HCT116 (cell line): Measurements from ENCODE around the gene THSD7A. TPM values are rescaled to one million over a fixed set of nuclear protein-coding genes. Genes with fewer than 3 reads are reported as not detected.

Source experiments
- ATAC-seq: fragments of 200-7000 bp; cut with Tn5 transposase; 2 replicates; pipeline ENCODE4 v1.9.1; 2020; ENCODE audit warnings: mild to moderate bottlenecking, moderate library complexity
- BruUV-seq: library from RNA; stranded (reverse); fragments of 400-500 nt; replicated peaks from 2 replicates; lab custom pipeline; 2021; lab: Mats Ljungman, UMichigan
- CTCF ChIA-PET: fragments of 300-600 bp; sonication (Branson Sonifier 250); formaldehyde crosslinking; loops from one replicate; lab custom pipeline; 2021; ENCODE audit warnings: antibody characterized with exemption; lab: Charles Lee
- POLR2A ChIA-PET: fragments of 300-600, 350-600 bp; sonication (Branson Sonifier 250); formaldehyde crosslinking; loops from one replicate; lab custom pipeline; 2021; ENCODE audit warnings: antibody characterized with exemption; lab: Charles Lee
- RAD21 ChIA-PET, 2 experiments: fragments of 300-600 bp; sonication (Branson Sonifier 250); formaldehyde crosslinking; loops; one replicate each; lab custom pipeline; 2023; ENCODE audit warnings: low total read pairs in 2 of 2; ENCODE audit not compliant: uncharacterized antibody in 2 of 2, unreplicated experiment in 2 of 2, low non-redundant PET in 1 of 2; lab: Charles Lee
- DNase-seq: peaks from one replicate; pipeline ENCODE4 v3.0.0-alpha.2; 2010; ENCODE audit warnings: low read depth, low spot score
- H2AFZ ChIP-seq: fragments of 200-600 bp; shearing (Covaris generic), sonication (generic); 2 replicates; pipeline ENCODE4 v1.6.1; 2017; ENCODE audit warnings: low read depth, mixed run types, mixed read lengths, antibody characterized with exemption, low read length; ENCODE audit not compliant: poor library complexity, severe bottlenecking
- H3K27ac ChIP-seq: 2 replicates; pipeline ENCODE4 v1.5.1; 2012; ENCODE audit warnings: low read depth, low read length
- H3K27me3 ChIP-seq: fragments of 200-600 bp; sonication (generic); 2 replicates; pipeline ENCODE4 v1.6.1; 2016; ENCODE audit warnings: mixed run types, low read length, mixed read lengths; ENCODE audit not compliant: insufficient read depth
- H3K36me3 ChIP-seq, 2 experiments: fragments of 200-500 bp in 1 of 2; fragments of 200-600 bp in 1 of 2; sonication (Bioruptor generic) in 1 of 2; sonication (generic) in 1 of 2; 2 replicates each; pipeline versions ENCODE4 v1.5.1 to v1.6.1; 2014 to 2016; ENCODE audit warnings: low read length in 2 of 2, inconsistent platforms in 1 of 2, mixed read lengths in 1 of 2, mixed run types in 1 of 2; ENCODE audit not compliant: insufficient read depth in 2 of 2, control insufficient read depth in 1 of 2
- H3K4me1 ChIP-seq, 2 experiments: fragments of 200-600 bp in 1 of 2; sonication (generic) in 1 of 2; 2 replicates each; pipeline versions ENCODE4 v1.5.1 to v1.6.1; 2012 to 2017; ENCODE audit warnings: low read length in 2 of 2, inconsistent platforms in 1 of 2, mild to moderate bottlenecking in 1 of 2, mixed read lengths in 1 of 2, mixed run types in 1 of 2, moderate library complexity in 1 of 2; ENCODE audit not compliant: insufficient read depth in 2 of 2, control insufficient read depth in 1 of 2
- H3K4me2 ChIP-seq: fragments of 200-600 bp; sonication (generic); 2 replicates; pipeline ENCODE4 v1.6.1; 2017; ENCODE audit warnings: mixed run types, low read length, mixed read lengths
- H3K4me3 ChIP-seq, 2 experiments: fragments of 200-600 bp in 1 of 2; sonication (generic) in 1 of 2; replicated peaks in 1 of 2; 2 replicates each; pipeline ENCODE4 v1.5.1; 2011 to 2016; ENCODE audit warnings: low read length in 2 of 2, control low read depth in 1 of 2, low read depth in 1 of 2, mild to moderate bottlenecking in 1 of 2, mixed read lengths in 1 of 2, mixed run types in 1 of 2
- H3K79me2 ChIP-seq: fragments of 200-600 bp; sonication (generic); 2 replicates; pipeline ENCODE4 v1.6.1; 2017; ENCODE audit warnings: mild to moderate bottlenecking, mixed run types, low read length, moderate library complexity, mixed read lengths; ENCODE audit not compliant: insufficient read depth
- H3K9ac ChIP-seq: fragments of 200-600 bp; sonication (generic); 2 replicates; pipeline ENCODE4 v1.6.1; 2016; ENCODE audit warnings: low read length, mixed read lengths
- H3K9me2 ChIP-seq: fragments of 200-600 bp; sonication (generic), shearing (Covaris generic); 2 replicates; pipeline ENCODE4 v1.6.1; 2017; ENCODE audit warnings: mixed run types, mild to moderate bottlenecking, moderate library complexity; ENCODE audit not compliant: insufficient read depth
- H3K9me3 ChIP-seq, 2 experiments: fragments of 200-500 bp in 1 of 2; fragments of 200-600 bp in 1 of 2; sonication (Bioruptor generic) in 1 of 2; sonication (generic) in 1 of 2; 2 replicates each; pipeline ENCODE4 v1.6.1; 2014 to 2017; ENCODE audit warnings: low read length in 2 of 2, mixed read lengths in 2 of 2, inconsistent platforms in 1 of 2, low read depth in 1 of 2, mild to moderate bottlenecking in 1 of 2, mixed run types in 1 of 2, moderate library complexity in 1 of 2; ENCODE audit not compliant: control insufficient read depth in 1 of 2, insufficient read depth in 1 of 2
- H4K20me1 ChIP-seq: fragments of 200-600 bp; sonication (generic), shearing (Covaris generic); 2 replicates; pipeline ENCODE4 v1.6.1; 2017; ENCODE audit warnings: mixed run types, mild to moderate bottlenecking, moderate library complexity; ENCODE audit not compliant: insufficient read depth
- CBX3 ChIP-seq: IDR thresholded peaks from 2 replicates; pipeline ENCODE4 v1.6.1; 2012; ENCODE audit warnings: low read depth
- CEBPB ChIP-seq: IDR thresholded peaks from 2 replicates; pipeline ENCODE4 v1.6.1; 2012; ENCODE audit warnings: low read depth
- EGR1 ChIP-seq: IDR thresholded peaks from 2 replicates; pipeline ENCODE4 v1.6.1; 2012; ENCODE audit warnings: low read depth
- ELF1 ChIP-seq: IDR thresholded peaks from 2 replicates; pipeline ENCODE4 v1.6.1; 2012; ENCODE audit warnings: low read depth, borderline replicate concordance
- EZH2 ChIP-seq: fragments of 200-600 bp; sonication (generic); IDR thresholded peaks from 2 replicates; pipeline ENCODE4 v1.6.1; 2017; ENCODE audit warnings: antibody characterized with exemption, mixed run types
- EZH2phosphoT487 ChIP-seq: fragments of 200-600 bp; IDR thresholded peaks from 2 replicates; pipeline ENCODE4 v1.6.1; 2018; ENCODE audit warnings: antibody characterized with exemption, borderline replicate concordance
- RAD21 ChIP-seq: IDR thresholded peaks from 2 replicates; pipeline ENCODE4 v1.6.1; 2012; ENCODE audit warnings: low read depth, mild to moderate bottlenecking
- SIN3A ChIP-seq: IDR thresholded peaks from 2 replicates; pipeline ENCODE4 v1.6.1; 2012; ENCODE audit warnings: low read depth
- SP1 ChIP-seq: IDR thresholded peaks from 2 replicates; pipeline ENCODE4 v1.6.1; 2012; ENCODE audit warnings: low read depth
- SRF ChIP-seq: IDR thresholded peaks from 2 replicates; pipeline ENCODE4 v1.6.1; 2012; ENCODE audit warnings: low read depth
- YY1 ChIP-seq: IDR thresholded peaks from 2 replicates; pipeline ENCODE4 v1.6.1; 2011; ENCODE audit warnings: low read length, low read depth, moderate library complexity, mild to moderate bottlenecking; ENCODE audit not compliant: insufficient replicate concordance; ENCODE audit errors: extremely low read depth
- ZFX ChIP-seq: fragments of 450-650 bp; IDR thresholded peaks from 2 replicates; pipeline ENCODE4 v1.6.1; 2017
- ZNF274 ChIP-seq: fragments of 200-500 bp; sonication (Bioruptor generic); IDR thresholded peaks from 2 replicates; pipeline ENCODE4 v1.6.1; 2014; ENCODE audit warnings: mild to moderate bottlenecking, low read depth, low read length, inconsistent platforms
- intact Hi-C: fragments of 100-400 bp; cut with micrococcal nuclease; formaldehyde crosslinking; loops from 2 replicates; pipeline ENCODE4 v1.10.0; 2022
- total RNA-seq: library from RNA; stranded (reverse); gene quantifications from one replicate; pipeline ENCODE4 v1.2.1, GENCODE V29; 2021; ENCODE audit not compliant: unreplicated experiment
- TF ChIP-seq, protein P1 (sequence below): IDR thresholded peaks from 2 replicates; pipeline ENCODE4 v1.6.1; 2012
- TF ChIP-seq, protein P2 (sequence below): IDR thresholded peaks from 2 replicates; pipeline ENCODE4 v1.6.1; 2011; ENCODE audit warnings: mild to moderate bottlenecking, low read length, moderate library complexity; ENCODE audit not compliant: insufficient replicate concordance; ENCODE audit errors: extremely low read depth
- TF ChIP-seq, protein P3 (sequence below): IDR thresholded peaks from 2 replicates; pipeline ENCODE4 v1.6.1; 2012; ENCODE audit warnings: low read depth
- TF ChIP-seq, protein P4 (sequence below): IDR thresholded peaks from 2 replicates; pipeline ENCODE4 v1.6.1; 2012

The THSD7A gene
- total RNA-seq, 1 experiment from 2014 or later = 0.05 TPM

DNA sequence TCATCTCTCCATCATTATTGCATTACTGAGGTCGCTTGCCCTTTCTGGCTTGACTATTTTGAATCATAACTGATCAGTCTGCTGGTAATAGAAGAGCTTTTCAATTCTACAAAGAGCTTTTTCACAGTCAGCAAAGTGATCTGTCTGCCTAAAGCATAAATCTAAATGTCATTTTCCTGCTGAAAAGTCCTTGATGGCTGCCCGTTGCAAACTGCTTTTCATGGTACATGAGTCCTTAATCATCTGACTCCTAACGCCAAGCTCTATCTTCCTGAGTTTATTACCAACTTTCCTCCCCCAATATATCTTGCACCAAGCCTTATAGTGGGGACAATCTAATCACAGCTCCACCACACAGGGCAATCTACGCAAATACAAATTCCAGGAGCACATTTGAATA, 39.8 kb downstream of the THSD7A start:
- ChIA-PET RAD21 (no interaction called here), CTCF (no interaction called here), POLR2A (no interaction called here)
- BruUV-seq = no TSS peak
- DNase-seq = no peak
- Histone ChIP-seq H4K20me1 (no peaks in the 10 kb centered on the region), H3K9me3 (no peaks in the 10 kb centered on the region), H3K36me3 (no peaks in the 10 kb centered on the region), H3K4me3 (no peak overlapping the region), H3K9me2 (no peaks in the 10 kb centered on the region), H3K4me1 (no peaks in the 10 kb centered on the region), H3K4me2 (no peak overlapping the region), H3K27me3 (no peaks in the 10 kb centered on the region), H3K9ac (no peak overlapping the region), H3K79me2 (no peaks in the 10 kb centered on the region), H3K27ac (no peak overlapping the region), H2AFZ (no peak overlapping the region)
- TF ChIP-seq ELF1 (no peak), SRF (no peak)
- intact Hi-C loops = no loop called here
- no peak for ATAC-seq

DNA sequence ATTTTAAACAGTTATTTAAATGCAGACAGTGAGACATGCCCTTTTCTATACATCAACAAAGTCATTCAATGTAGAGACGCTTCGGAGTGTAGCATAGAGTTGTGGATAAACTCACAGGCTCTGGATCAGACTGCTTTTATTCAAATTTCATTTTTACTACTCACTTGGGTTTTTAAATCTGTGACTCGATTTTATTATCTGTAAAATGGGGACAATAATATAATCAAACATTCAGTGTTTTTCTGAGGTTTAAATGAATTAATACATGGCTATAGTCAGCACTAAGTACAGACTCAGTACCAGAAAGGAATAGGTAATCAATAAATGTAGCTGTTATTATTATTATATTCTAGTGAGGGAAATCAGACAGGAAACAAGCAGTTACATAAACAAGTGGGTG, 43.4 kb downstream of the THSD7A start:
- ChIA-PET CTCF (no interaction called here), POLR2A (no interaction called here), RAD21 (no interaction called here)
- no peak overlapping the region for H3K4me2 ChIP-seq
- no peak overlapping the region for H3K27ac ChIP-seq
- H3K36me3 ChIP-seq = no peaks in the 10 kb centered on the region
- intact Hi-C loops = no loop called here
- no peak overlapping the region for H2AFZ ChIP-seq
- H3K27me3 ChIP-seq = no peaks in the 10 kb centered on the region
- no peak for TF ChIP-seq EZH2
- TF ChIP-seq, protein P1, sequence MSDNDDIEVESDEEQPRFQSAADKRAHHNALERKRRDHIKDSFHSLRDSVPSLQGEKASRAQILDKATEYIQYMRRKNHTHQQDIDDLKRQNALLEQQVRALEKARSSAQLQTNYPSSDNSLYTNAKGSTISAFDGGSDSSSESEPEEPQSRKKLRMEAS = no peak
- no peak for TF ChIP-seq RAD21
- TF ChIP-seq CEBPB = no peak
- no peak for TF ChIP-seq ZNF274
- TF ChIP-seq, protein P2, sequence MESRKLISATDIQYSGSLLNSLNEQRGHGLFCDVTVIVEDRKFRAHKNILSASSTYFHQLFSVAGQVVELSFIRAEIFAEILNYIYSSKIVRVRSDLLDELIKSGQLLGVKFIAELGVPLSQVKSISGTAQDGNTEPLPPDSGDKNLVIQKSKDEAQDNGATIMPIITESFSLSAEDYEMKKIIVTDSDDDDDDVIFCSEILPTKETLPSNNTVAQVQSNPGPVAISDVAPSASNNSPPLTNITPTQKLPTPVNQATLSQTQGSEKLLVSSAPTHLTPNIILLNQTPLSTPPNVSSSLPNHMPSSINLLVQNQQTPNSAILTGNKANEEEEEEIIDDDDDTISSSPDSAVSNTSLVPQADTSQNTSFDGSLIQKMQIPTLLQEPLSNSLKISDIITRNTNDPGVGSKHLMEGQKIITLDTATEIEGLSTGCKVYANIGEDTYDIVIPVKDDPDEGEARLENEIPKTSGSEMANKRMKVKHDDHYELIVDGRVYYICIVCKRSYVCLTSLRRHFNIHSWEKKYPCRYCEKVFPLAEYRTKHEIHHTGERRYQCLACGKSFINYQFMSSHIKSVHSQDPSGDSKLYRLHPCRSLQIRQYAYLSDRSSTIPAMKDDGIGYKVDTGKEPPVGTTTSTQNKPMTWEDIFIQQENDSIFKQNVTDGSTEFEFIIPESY = no peak
- TF ChIP-seq CBX3 = no peak
- TF ChIP-seq EZH2phosphoT487 = no peak
- TF ChIP-seq SIN3A = no peak
- no peak for TF ChIP-seq SRF
- no peak for TF ChIP-seq ELF1
- TF ChIP-seq, protein P3, sequence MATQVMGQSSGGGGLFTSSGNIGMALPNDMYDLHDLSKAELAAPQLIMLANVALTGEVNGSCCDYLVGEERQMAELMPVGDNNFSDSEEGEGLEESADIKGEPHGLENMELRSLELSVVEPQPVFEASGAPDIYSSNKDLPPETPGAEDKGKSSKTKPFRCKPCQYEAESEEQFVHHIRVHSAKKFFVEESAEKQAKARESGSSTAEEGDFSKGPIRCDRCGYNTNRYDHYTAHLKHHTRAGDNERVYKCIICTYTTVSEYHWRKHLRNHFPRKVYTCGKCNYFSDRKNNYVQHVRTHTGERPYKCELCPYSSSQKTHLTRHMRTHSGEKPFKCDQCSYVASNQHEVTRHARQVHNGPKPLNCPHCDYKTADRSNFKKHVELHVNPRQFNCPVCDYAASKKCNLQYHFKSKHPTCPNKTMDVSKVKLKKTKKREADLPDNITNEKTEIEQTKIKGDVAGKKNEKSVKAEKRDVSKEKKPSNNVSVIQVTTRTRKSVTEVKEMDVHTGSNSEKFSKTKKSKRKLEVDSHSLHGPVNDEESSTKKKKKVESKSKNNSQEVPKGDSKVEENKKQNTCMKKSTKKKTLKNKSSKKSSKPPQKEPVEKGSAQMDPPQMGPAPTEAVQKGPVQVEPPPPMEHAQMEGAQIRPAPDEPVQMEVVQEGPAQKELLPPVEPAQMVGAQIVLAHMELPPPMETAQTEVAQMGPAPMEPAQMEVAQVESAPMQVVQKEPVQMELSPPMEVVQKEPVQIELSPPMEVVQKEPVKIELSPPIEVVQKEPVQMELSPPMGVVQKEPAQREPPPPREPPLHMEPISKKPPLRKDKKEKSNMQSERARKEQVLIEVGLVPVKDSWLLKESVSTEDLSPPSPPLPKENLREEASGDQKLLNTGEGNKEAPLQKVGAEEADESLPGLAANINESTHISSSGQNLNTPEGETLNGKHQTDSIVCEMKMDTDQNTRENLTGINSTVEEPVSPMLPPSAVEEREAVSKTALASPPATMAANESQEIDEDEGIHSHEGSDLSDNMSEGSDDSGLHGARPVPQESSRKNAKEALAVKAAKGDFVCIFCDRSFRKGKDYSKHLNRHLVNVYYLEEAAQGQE = no peak
- TF ChIP-seq ZFX = no peak
- TF ChIP-seq EGR1 = no peak
- no peak for TF ChIP-seq YY1
- TF ChIP-seq, protein P4, sequence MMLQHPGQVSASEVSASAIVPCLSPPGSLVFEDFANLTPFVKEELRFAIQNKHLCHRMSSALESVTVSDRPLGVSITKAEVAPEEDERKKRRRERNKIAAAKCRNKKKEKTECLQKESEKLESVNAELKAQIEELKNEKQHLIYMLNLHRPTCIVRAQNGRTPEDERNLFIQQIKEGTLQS = no peak
- TF ChIP-seq SP1 = no peak
- H3K9me3 ChIP-seq = no peaks in the 10 kb centered on the region
- H3K9ac ChIP-seq = no peak overlapping the region
- no peak overlapping the region for H3K4me3 ChIP-seq
- no TSS peak for BruUV-seq
- H3K9me2 ChIP-seq = no peaks in the 10 kb centered on the region
- DNase-seq = no peak
- no peaks in the 10 kb centered on the region for H3K79me2 ChIP-seq
- H4K20me1 ChIP-seq = no peaks in the 10 kb centered on the region
- ATAC-seq = no peak
- H3K4me1 ChIP-seq = no peaks in the 10 kb centered on the region
